Left ventricle myocardium inferior (tissue), 1 donor: ENCODE results near the gene VIT. TPM values are rescaled to one million over a fixed set of nuclear protein-coding genes. Genes with fewer than 3 reads are reported as not detected.

Experiments
- DNase-seq: peaks from one replicate; pipeline ENCODE4 v3.0.0-alpha.2; 2020
- H3K27ac ChIP-seq: fragments of 200-600 bp; replicated peaks from 2 replicates; pipeline ENCODE4 v1.8.0; 2021
- H3K27me3 ChIP-seq: fragments of 200-600 bp; 2 replicates; pipeline ENCODE4 v1.8.0; 2021; ENCODE audit warnings: low read depth
- H3K36me3 ChIP-seq: fragments of 200-600 bp; 2 replicates; pipeline ENCODE4 v1.8.0; 2021
- H3K4me1 ChIP-seq: fragments of 200-600 bp; 2 replicates; pipeline ENCODE4 v1.8.0; 2021
- H3K4me3 ChIP-seq: fragments of 200-600 bp; 2 replicates; pipeline ENCODE4 v1.8.0; 2021; ENCODE audit warnings: mild to moderate bottlenecking, moderate library complexity
- H3K9me3 ChIP-seq: fragments of 200-600 bp; replicated peaks from 2 replicates; pipeline ENCODE4 v1.8.0; 2021
- intact Hi-C: fragments of 100-400 bp; cut with micrococcal nuclease; formaldehyde crosslinking; loops from one replicate; pipeline ENCODE4 v1.11.0; 2022
- total RNA-seq: library from RNA; stranded (reverse); fragmentation: NEBNext Ultra II Directional; extraction: Animal tissue kit (Norgen Biotek cat#: 25700); gene quantifications from one replicate; pipeline ENCODE4 v1.2.1, GENCODE V29; 2021
- TF ChIP-seq, protein P1 (sequence below): fragments of 200-600 bp; IDR thresholded peaks from 2 replicates; pipeline ENCODE4 v1.8.0; 2021; ENCODE audit warnings: antibody characterized with exemption, mild to moderate bottlenecking, borderline replicate concordance
- donor health status: DM: no; HTN: yes; CAD: no; lungs with severe emphysema.

Gene VIT
- total RNA-seq, 1 donor from 2014 or later, result 8.5 TPM

DNA sequence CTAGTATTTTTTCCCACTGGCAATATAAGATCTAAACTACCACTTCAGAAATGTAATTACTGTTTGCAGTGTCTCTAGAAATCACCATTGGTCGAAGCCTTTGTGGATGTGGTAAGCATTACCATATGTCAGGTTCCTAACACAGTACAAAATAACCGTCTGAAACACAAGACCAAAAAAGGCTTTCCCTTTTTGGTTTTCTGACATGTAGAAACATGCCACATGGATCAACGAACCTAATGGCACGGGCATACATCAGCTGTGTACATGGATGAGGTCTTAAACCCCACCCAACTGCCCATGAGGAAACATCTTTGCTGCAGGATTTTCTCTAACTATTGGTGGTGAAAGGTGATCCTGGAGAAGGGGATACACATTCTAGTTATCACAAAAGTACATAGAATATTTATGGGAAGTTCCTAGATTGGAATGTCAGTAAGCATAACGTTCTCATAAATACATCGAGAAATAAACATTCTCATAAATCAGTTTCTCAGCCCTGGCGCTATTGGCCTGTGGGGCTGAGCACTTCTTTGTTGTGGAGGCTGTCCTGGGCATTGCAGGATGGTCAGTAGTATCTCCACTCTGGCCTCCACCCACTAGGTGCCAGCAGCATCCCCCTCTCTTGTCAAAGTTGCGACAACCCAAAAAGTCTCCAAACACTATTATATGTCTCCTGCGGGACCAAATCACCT, 9.0 kb downstream of the VIT start:
- no peak overlapping the region for H3K4me3 ChIP-seq
- peaks cover 7% of the 10 kb centered on the region for H3K27me3 ChIP-seq
- peaks cover 8% of the 10 kb centered on the region for H3K4me1 ChIP-seq
- no peak for DNase-seq
- intact Hi-C loops, result no loop called here
- peaks cover 3% of the 10 kb centered on the region for H3K9me3 ChIP-seq
- H3K36me3 ChIP-seq, result no peaks in the 10 kb centered on the region
- TF ChIP-seq, protein P1, sequence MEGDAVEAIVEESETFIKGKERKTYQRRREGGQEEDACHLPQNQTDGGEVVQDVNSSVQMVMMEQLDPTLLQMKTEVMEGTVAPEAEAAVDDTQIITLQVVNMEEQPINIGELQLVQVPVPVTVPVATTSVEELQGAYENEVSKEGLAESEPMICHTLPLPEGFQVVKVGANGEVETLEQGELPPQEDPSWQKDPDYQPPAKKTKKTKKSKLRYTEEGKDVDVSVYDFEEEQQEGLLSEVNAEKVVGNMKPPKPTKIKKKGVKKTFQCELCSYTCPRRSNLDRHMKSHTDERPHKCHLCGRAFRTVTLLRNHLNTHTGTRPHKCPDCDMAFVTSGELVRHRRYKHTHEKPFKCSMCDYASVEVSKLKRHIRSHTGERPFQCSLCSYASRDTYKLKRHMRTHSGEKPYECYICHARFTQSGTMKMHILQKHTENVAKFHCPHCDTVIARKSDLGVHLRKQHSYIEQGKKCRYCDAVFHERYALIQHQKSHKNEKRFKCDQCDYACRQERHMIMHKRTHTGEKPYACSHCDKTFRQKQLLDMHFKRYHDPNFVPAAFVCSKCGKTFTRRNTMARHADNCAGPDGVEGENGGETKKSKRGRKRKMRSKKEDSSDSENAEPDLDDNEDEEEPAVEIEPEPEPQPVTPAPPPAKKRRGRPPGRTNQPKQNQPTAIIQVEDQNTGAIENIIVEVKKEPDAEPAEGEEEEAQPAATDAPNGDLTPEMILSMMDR, result no peak
- H3K27ac ChIP-seq, result peak overlapping the region; percentile 84

DNA sequence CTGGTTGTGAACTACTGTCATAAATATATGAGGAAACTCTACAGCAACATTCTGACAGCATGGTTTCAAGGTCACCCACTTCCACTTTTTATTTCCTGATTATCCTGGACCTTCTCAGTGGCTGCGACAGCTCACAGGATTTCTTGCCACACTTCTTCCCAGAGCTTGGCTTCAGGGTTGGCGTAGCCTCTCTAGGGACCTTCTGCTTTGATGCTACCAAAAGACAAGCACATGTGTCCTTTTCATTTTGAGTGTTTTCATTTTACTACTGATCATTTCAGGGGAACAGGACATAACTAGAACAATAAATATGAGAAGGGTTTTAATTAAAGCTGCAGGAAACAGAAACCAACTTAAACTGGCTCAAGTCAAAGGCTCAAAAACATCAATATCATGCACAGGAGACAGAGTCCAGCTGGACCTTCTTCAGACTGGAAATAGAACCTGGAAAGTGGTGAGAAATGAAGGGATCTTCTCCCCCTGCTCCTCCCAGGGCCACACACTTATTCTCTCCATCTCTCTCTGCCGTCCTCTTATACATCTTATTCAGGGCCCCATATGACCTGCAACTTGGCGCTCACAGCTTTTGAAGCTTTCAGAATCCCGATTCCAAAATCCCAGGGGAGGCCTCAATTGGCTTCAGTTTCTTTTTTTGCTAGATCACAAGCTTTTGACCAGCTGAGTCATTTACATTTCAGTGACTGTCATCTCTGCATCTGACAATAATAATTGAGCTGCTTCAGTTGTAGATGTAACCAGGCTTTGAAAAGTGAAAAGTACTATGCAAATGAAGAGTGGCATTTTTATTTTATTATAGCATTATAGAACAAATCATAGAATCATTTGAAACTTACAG, 9.7 kb downstream of the VIT start:
- intact Hi-C loops, result no loop called here
- no peak for DNase-seq
- H3K36me3 ChIP-seq, result no peaks in the 10 kb centered on the region
- H3K27me3 ChIP-seq, result no peaks in the 10 kb centered on the region
- H3K9me3 ChIP-seq, result peaks cover 11% of the 10 kb centered on the region
- peaks cover 8% of the 10 kb centered on the region for H3K4me1 ChIP-seq
- H3K27ac ChIP-seq, result peak overlapping the region; percentile 84
- TF ChIP-seq, protein P1, result no peak
- no peak overlapping the region for H3K4me3 ChIP-seq

DNA sequence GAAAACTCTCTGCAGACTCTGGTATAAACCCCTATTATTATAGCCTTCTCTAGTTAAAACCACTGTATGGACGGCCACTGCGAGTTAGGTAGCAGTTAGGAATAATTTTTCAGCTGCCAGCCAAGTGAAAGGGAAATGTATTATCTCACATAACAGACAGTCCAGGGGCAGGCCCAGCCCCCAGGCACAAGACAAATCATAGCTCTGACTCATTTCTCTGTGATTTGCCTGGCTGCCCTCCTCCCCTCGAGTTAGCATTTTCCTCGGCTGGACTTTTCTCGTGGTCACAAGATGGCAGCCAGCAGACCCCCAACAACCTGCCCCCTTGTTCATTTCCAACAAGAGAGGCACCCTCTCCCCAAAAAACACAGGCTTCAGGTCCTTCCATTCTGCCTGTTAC, 10.5 kb downstream of the VIT start:
- intact Hi-C loops, result no loop called here

DNA sequence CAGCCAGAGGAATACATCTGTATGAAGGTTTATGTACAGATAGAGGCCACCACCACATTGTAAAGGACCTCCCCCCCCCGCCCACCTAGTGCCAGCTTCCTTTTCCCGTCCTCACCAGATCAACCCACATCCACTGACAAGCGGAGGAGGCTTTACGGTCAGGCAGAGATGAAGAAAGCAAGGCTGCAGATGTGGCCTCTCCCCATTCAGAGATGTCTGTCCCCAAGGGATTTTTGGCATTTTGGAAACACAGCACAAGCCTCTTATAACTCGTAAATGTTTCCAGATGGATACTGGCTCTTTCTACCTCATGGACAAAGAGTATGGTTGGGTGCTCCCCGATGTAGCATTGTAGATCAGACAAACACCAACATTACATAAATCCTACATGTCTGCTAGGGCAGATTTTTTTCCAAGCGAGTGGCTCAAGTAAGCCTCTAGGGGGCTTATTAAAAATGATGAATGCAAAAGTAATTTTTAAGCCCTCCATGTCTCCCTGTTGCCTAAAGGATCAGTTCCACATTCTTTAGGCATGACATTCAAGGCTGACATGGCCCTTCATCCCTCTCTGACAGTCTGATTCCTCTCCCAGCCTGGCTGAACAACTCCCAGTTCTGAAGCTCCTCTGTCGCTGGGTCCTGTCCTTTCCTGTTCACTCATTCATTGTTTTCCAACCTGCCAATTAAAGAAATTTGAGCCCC, 11.7 kb downstream of the VIT start:
- intact Hi-C loops, result no loop called here
- TF ChIP-seq, protein P1, result no peak
- Histone ChIP-seq H3K36me3 (no peaks in the 10 kb centered on the region), H3K9me3 (peaks cover 12% of the 10 kb centered on the region), H3K27me3 (peaks cover 9% of the 10 kb centered on the region), H3K27ac (peak overlapping the region; percentile 84), H3K4me1 (peaks cover 8% of the 10 kb centered on the region), H3K4me3 (no peak overlapping the region)
- no peak for DNase-seq

More for the DNA sequence above, 10.5 kb downstream of the VIT start:
- Histone ChIP-seq H3K4me3 (no peak overlapping the region), H3K4me1 (peaks cover 8% of the 10 kb centered on the region), H3K36me3 (no peaks in the 10 kb centered on the region), H3K27ac (peak overlapping the region; percentile 84), H3K27me3 (peaks cover under 1% of the 10 kb centered on the region), H3K9me3 (peaks cover 12% of the 10 kb centered on the region)
- no peak for DNase-seq
- TF ChIP-seq, protein P1, result no peak

DNA sequence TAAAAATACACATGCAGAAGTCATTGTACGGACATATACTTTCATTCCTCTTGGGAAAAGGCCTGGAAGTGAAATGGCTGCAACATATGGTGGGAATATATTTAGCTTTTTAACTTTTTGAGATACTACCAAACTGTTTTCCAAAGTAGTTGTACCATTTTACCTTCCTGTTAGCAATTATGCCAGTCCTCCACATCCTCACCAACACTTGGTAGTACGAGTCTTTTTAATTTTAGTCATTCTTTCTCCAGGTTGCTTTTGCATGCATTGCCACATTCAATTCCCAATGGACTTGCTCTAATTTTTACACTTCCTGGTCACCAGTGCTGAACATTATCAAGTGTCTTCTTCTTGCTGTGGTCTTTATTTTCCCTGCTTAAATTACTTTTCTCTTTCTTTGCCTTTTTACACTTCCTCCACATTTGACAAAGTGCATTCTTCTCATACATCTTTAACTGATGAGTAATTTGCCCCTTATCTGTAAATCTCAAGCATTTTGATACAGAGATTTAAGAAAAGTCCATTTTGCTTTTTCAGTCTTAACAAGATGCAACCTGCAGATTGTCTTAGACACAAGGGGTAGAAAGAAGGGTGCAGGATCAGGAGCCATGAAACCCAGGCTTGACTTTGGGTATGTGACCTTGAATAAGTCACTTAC, 14.5 kb downstream of the VIT start:
- peaks cover 9% of the 10 kb centered on the region for H3K27me3 ChIP-seq
- H3K4me3 ChIP-seq, result no peak overlapping the region
- no peak overlapping the region for H3K27ac ChIP-seq
- peaks cover 12% of the 10 kb centered on the region for H3K9me3 ChIP-seq
- intact Hi-C loops, result no loop called here
- no peak for DNase-seq
- TF ChIP-seq, protein P1, result no peak
- no peaks in the 10 kb centered on the region for H3K36me3 ChIP-seq
- H3K4me1 ChIP-seq, result peaks cover 8% of the 10 kb centered on the region
